ENCODE results near the gene SCD5.

SCD5 gene

DNA sequence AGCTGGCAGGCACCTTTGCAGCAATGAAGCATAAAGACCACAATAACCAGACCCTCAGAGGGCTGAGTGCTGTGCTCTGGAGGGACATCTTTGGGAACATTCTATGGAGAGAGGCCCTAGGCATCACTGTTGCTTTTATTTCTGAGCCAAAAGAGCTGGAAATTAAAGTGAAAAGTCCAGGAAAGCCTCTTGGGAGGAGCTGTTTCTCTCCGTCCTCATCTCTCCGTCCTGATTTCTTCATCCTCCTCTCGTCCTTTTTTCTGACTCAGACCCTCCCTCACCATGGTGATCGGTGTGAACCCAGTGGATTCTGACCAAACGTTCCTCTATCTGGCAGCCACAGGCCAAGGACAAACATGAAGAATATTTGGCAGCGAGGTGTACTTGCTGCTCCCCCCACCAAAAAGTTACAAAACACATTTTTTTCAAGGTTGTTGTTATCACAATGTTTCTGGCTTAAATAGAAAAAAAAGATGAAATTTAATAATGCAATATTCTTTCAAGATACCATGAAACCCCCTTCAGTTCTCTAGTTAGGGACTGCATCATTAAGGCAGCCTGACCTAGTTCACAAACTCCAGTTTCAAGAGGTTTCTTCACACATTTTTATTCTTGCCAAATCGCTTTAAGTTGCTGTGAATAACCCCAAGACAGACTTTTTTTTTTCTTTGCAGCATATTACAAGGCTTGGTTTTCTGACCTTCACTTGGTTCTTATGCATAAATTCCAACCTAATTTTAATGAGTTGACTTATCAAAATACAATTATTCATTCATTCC is 80.2 kb downstream of the SCD5 start:
- DNase-seq: peak; percentile 16

DNA sequence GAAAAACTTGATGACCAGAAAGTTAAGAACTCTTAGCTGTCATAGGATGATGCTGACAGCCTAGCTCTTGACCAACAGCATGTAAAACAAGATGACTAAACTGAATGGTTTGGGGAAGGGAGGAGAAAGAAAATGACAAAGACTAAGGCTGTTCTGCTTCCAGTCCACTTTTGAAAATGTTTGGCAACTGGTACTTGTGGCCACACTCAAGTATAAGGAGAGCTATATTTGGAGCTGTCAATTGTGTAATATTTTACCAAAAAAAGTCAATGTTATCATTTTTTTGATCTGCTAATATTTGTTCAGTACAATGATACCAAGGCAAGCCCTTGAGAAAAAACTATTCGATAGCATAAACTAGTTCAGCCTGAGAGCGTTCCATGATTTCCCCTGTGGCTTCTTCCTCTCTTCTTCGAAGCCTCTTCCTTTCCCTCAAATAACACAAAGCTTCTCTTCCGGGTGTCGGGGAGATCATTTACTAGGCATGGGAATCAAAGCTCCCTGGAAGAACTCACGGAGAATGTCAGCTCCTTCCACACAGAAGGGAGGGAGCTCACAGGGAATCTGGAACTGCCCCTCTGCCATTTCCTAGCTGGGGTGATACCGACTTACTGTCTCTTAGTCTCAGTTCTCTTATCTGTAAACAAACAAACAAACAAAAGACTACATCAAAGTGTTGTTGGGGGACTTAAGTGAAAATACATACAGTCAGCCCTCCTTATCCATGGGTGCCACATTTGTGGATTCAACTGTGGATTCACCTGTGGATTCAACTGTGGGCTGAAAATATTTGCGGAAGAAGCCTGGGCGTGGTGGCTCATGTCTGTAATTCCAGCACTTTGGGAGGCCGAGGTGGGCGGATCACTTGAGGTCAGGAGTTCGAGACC is 82.6 kb downstream of the SCD5 start:
- DNase-seq: peak; percentile 47

DNA sequence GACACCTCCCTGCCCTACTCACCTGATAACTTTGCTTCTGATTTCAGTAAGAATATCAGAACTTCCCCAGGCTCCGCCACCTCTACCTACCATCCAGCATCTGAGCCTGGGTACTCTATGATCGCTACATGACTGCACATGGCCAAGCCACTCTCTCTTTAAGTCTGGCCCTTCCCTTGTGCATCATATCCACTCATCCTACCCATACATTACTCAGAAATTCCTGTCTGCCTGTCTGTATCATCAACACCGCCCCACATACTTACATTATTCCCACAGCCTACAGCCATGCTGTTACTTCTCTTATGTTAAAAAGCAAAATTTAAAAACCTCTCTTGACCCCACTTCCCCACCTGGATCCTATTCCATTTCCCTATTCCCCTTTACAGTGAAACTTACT is 84.7 kb downstream of the SCD5 start:
- peak; percentile 23 for DNase-seq

DNA sequence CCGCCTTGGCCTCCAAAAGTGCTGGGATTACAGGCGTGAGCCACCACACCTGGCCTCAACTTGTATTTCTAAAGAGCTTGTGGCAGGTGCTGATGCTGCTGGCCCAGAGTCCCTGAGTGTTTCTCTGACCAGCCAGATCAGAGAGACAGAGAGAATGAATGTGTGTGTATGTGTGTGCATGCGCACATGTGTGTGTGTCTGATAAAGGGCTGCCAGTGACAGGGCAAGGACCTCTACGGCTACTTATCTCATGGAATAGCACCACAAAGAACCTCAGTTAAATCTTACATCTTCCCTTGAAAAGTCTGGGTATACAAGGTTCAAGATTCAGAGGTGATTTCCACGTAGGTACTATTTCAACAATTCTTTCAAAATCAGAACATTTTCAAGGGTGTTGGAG is 86.0 kb downstream of the SCD5 start:
- DNase-seq: no peak

DNA sequence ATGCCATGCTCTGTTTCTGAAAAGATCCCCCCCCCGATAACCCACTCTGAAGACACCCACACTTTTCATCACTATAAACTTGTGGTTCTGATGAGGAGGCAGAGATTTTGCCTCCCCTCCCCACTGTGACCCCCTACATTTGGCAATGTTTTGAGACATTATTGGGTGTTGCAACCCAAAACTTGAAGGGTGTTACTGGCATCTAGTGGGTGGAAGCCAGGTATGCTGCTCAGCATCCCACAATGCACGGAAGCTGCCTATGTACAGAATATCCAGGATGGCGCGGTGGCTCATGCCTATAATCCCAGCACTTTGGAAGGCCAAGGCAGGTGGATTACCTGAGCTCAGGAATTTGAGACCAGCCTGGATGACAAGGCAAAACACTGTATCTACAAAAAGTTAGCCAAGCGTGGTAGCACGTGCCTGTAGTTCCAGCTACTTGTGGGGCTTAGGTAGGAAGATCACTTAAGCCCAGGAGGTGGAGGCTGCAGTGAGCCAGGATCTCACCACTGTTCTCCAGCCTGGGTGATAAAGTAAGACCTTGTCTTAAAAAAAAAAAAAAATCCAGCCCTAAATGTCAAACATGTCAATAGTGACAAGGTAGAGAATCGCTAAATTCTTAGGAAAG is 87.3 kb downstream of the SCD5 start:
- no peak for DNase-seq

DNA sequence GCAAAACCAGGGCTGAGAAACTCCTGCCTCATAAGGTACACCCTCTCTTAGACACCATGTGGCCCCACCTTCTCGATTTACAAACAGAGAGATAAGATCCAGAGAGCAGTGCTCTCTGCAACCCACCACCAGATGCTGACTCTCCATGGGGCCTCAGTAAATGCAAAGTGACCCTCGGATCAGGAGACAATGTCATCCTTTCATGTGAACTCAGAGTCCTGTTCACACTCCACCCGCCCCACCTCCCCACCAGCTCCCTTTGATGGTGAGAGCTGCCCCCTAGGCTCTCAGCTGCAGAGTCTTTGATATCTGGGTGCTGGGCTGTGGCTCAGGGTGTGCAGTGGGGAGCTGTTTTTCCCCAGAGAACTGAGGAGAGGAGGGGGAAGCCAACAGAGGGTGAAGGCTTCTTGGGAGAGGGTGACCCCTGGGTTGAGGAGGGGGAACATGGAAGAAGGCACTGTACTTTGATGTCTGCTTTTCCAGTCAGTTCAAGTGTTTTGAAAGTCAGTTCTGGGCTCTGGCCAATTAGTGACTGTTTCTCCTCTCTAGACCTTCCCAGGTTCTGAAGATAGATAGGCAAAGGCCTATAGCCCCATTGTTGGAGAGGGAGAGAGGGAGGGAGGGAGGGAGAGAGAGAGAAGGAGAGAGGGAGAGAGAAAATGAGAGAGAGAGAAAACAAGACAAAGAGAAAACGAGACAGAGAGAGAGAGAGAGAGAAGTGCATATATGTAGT is 88.2 kb downstream of the SCD5 start:
- DNase-seq: no peak

DNA sequence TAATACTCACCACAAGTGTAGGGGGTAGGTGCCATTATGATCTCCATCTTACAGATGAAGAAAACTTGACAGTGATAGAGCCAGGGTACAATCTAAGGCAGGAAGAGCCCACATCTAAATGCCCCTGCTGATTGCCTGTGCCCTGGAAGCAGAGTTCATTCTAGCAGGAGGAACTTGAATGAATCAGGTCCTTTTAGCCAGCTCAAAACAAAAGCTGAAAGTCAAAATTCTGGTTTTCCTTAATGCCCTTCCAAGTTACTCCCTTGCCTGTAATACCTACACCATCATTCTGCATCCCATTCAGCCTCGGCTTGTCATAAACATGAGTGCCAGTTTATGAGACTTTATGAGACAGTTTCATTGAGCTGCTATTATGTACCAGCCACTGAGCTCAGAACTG is 89.6 kb downstream of the SCD5 start:
- DNase-seq: no peak

DNA sequence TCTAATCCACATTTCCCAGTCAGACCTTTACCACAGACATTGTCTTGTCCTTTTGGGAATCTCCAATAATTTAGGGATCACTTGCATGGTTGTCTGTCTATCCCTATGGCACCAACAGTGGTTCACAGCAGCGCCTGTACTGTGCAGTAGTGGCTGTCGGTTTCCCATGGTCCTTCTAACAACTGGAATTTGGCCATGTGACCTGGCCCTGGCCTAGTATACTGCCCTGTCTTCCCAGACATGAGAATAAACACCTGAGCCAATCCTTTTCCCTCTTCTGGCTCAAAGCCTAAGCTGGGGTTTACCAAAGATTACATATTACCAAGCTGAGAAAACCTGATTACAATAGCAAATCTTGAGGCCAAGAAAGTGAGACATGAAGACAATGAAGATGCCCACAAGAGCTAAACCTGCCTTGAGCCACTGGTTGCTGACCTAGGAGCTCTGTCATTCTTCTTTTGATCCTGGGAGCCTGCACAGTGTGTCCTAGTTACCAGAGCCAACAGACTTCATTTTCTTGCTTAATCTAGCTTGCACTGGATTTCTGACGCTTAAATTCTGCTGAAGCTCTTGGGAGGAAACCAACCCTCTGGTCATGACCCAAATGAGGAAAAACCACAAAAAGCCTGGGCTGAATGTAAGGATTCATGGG is 92.1 kb downstream of the SCD5 start:
- DNase-seq: no peak

DNA sequence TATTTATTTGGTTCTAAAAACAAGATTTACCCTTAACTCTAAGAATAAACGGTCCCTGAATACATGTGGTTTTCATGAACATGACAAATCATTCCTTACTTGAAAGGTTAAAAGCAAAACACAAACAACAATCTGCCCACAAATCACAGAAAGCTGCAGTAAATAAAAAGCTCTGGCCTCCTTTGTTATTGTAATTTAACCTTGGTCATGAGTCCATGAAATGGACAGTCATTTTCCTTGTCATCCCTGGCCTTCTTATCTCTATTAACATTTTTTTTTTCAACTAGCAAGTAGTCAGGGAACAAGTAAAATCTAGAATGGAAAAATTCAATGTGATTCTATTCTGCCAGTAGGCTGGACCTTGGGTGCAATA is 92.7 kb downstream of the SCD5 start:
- DNase-seq: no peak

DNA sequence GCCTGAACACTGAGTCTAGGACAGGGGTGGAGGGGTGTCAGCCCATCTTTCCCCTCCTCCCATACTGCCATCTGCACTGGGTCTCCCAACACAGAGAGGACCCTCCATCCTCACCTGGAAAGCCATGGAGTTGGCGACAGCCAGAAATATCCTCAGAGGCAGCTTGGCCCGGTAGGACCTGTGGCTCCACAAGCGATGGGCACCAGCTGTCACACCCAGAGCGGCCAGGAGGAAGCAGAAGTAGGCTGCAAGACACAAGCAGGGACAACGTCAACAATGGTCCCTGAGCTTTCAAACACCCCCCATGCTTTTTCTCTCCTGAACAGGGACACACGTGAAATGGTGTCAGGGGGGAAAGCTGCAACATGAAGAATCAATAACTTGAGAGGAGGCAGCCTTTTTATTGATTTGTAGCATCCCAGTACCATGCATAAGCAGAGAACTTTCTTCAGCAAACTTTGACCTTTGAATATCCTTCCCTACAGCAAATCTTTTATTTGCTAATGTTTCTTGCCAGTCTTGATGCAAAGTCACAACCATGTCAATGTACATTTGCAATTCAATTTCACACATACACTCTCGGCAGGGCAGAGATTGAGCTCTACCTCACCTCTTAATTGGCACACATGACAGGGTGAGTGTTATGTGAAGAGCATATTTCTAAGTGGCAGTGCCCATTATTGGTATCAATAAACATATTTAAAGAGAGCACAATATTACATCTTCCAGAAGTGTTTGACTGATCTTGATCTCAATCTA is 93.2 kb downstream of the SCD5 start:
- no peak for DNase-seq

DNA sequence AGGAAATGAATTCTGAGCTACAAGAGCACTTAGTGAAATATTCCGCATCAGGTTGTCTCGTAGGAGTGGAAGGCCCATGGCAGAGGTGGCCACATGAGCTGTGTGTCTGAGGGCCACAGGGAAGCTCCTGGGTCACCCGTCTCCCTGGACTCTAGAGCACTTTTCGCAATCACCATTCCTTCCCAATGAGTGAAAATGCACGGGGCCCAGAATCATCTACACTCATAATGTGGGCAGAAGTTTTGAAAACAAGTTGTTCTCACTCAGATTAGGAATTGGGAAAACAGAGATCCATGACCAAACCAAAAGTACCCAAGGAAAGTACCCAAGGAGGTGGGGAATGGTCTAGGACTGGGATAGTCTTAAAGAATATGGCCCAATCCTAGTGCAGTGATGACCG is 94.4 kb downstream of the SCD5 start:
- no peak for DNase-seq

DNA sequence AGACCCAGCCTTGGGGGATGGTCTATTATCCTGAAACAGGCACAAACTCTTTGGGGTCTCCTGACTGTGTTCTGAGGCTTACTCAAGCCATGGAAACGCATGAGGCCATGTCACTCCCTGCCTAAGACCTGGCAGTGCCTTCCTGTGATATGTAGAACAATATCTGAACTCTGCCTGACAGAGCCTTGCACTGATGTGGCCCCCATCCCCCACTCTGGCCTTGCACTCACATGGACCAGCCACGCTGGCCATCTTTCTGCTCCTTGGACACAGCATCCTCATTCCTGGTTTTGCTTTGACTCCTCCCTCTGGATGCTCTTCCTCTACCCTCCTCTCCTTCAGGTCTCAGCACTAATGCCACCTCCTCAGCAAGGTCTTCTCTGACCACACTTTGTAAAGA is 100.2 kb downstream of the SCD5 start:
- no peak for DNase-seq

DNA sequence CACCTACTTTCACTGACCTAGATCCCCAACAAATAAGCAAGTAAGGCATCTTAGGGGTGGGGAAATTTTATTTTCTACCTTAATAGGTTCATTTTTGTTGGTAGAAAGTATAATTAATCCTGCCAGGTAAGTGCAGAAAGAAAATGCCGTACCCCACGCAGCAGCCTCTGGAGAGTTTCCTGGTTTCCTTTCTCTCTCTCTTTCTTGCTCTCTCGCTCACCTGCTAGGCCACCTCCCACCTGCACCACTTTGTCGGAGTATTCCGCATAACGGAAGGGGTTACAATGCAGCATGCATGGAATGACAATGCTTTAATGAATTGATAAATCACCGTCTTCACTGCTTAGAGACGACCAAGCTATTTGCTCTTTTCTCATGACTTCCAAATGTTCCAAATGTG is 101.0 kb downstream of the SCD5 start:
- no peak for DNase-seq

DNA sequence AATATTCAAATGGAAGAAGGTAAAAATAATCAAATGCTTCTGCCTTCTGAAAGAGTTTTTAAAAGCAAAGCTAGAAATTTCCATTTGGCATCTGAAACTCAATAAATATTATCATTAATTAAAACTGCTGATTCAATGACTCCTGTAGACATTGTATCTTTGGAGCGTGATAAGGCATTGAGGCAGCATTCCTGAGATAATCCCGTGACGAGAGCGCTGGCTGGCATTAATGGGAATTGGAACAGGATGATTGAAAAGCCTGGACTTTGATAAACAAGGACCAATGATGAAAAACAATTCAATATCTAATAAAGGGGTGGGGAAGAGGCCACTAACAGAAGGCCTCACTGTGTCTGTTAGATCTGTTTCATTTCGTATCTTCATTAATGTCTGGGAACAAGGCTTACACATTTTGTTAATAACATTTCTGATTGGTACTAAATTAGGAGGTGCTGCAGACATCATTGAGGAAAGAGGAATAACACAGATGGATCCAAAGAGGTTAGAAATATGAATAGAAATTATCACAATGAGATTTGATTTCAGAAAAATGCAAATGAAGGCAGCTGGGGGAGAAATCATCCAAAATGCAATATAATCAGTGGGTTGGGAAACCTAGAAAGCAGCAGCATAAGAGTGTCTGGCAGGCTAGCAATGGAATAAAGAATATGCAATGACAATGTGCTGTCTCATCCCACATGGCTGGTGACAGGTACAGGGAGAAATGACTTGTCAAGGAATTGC is 102.3 kb downstream of the SCD5 start:
- no peak for DNase-seq

DNA sequence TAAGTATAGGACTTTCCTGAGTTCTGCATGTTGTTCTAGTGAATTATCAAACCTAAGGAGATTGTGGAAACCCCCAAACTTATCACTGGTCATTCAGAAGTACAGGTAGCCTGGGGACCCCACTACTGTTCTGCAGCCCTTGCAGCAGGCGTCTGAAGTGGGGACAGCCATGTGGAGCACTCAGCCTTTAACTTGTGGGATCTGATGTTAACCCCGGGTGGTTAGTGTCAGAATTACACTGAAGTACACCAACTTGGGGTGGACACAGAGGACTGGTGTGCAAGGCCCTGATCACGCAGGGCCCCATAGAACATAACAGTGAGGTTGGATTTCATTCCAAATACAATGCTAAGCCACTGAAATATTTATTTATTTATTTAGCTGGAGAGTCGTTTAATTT is 103.7 kb downstream of the SCD5 start:
- DNase-seq: no peak

DNA sequence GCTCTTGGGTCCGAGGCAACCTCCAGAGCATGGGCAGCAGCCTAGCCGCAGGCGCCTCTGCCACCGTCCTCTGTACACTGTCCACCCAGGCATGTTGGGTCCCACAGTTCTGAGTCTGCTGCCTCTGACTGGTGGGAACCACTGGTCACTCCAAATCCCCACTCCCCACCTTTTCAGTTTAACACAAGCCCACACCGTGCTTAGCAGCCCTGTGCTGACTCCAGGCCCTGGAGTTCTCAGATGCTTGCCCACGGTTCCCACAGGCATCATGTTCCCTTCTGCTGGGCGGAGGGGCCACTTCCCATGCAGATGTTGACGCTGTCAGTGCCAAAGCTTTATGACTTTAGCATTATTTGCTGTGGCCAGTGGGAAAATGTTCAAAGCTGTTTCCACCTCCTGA is 104.5 kb downstream of the SCD5 start:
- no peak for DNase-seq

DNA sequence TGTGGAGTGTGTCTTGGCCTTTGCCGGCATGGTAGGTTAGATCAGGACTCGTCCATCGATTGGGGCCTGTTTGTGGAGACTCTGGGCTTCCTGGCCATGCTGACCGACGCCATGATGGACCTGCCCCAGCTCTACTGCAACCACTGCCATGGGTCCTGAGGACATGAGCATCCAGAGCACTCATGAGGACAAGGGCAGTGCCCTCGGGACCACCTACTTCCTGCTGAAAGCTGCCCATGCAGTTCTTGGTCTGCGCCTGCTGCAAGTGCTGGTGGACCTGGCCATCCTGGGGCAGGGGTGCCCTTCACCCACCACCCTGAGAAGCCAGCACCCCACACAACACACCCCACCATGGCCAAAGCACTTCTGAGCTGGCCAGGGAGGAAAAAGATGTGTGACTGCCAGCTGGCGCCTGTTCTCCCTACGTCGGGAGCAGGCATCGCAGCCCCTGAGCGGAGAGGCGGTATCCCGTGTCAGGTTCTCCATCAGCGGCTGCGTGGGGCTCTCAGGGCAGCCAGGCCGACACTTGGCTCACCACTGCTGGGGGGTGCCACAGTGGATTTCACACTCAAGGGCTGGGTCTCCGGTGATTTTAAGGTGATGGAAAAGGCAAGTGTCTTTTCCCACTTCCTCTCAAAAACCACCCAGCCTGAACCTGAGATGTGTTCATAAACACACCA is 106.4 kb downstream of the SCD5 start:
- no peak for DNase-seq

DNA sequence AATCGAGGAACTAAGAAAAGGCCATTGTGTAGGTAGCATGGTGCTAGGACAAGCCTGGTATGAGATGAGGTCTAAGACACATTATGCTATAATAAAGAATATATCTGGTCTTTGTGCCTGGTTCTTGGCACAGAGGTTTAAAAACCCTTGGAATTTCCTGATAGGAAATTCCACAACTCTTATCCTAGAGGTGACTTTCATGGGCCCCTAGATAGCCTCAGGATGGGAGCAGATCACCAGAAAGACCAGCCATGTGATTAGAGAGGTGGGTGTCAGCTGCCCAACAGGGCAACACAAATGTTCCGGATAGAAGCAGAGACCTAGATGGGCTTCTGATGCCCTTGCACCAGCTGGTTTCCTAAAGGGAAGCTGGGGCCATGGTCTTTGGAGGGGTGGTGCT is 107.2 kb downstream of the SCD5 start:
- no peak for DNase-seq

DNA sequence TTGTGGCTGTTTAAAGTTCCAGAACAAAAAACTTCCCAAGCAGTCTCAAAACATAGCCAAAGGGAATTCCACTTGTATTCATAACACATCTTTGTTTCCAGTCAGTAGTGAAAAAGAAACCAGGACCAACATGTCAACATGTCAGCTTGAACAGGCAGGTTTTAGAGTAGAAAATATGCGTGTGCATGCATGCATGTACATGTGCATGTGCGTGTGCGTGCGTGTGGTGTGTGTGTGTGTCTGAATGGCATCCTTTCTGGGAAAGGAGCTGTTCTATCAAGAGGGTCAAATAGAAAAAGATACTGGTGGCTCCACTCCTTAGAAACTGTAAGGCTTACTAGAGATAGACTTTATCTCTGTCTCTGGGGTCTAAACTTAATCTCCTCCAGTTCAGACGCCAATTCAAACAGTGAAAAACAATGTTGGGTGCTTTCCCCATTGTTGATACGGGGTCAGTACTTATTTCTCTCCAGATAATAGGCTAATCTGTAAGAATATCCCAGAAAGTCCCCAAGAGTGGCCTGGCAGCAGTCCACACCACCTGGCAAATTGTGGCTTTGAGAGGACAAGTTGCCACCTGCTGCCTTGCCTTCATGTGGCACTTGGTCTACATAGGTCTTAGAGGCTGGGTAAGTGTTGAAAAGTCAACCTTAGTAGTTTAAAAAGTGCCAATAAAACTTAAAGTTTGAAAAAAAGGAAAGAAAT is 110.4 kb downstream of the SCD5 start:
- no peak for DNase-seq

DNA sequence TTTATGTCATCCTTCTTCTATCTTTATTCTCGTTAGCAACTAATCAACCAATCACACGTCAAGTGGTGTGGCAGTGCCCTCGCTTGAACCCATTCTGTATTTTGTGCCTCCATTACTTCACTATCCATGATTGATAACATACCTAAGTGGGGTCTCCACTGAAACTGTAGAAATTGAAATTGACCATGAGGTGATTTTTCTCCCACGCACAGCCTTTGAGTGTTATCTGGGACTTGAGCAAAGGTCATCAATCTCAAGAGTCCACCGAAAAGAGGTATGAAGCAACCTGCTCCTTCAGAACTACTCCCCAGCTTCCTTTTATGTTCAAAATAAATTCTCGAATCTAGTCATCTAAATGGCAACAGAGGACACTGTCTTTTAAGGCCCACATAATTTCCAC is 111.1 kb downstream of the SCD5 start:
- DNase-seq: no peak

All from fibroblast of skin of right quadriceps (primary cell).